Activated CD8-positive, alpha-beta memory T cell treated with anti-CD3 and anti-CD28 coated beads, Interleukin-2, amount 50 U/mL, for 4 hours (primary cell): Measurements from ENCODE around the gene OIT3.
"Not testable (repeated sequence)": the region's sequence is repeated elsewhere in the genome, so short reads cannot be mapped to it uniquely, and the experiment has no call there.

Experiments used
- DNase-seq: peaks from one replicate; pipeline ENCODE4 v3.0.0-alpha.2; 2020

The OIT3 gene

DNA sequence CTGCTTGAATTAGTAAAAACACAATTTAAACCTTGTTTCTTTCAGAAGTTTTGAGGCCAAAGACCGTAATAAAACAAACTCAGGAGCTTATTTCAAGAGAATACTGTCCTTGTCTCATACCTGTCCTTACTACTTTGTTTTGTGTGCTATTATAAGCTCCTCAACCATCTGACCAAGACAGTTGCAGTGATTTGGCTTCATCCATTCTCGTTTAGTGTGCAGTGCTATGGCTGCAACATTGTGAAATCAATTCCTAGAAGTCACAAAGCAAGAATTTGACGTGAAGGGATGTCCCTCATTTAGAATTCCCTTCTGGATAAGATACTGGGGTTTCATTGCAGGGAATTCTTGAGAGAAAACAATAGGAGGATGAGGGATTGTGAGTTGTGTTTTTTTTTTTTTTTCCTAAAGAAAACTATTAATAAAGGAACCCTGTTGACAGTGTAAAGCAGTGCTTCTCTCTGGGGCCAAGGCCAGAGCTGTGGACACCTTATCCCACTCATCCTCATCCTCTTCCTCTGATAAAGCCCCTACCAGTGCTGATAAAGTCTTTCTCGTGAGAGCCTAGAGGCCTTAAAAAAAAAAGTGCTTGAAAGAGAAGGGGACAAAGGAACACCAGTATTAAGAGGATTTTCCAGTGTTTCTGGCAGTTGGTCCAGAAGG lies at the start of gene OIT3:
Gene OIT3 (plus strand): TSS at position 604 of the 663 bp plus-strand sequence. CDS start 60 bp downstream, outside the sequence.
- DNase-seq, result no peak

- DNase-seq, result no peak
Observed at GRCh38 chr10:72846238-72846637, 47.3 kb upstream of the OIT3 start.

DNA sequence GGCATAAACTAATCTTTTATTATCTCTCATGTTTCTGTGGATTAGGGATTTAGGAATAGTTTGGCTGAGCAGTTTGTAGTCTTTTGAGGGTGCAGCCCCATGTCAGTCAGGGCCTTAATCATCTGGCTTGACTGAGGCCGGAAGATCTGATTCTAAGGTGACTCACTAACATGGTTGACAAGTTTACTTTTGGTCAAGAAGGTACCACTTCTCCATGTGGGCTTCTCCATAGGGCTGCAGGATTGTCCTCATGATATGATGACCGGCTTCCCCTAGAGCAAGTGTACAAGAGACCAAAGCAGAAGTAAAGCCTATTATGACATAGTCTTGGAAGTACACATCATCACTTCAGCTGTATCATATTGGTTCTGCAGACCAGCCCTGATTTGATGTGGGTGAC lies 45.9 kb upstream of the OIT3 start:
- no peak for DNase-seq

DNA sequence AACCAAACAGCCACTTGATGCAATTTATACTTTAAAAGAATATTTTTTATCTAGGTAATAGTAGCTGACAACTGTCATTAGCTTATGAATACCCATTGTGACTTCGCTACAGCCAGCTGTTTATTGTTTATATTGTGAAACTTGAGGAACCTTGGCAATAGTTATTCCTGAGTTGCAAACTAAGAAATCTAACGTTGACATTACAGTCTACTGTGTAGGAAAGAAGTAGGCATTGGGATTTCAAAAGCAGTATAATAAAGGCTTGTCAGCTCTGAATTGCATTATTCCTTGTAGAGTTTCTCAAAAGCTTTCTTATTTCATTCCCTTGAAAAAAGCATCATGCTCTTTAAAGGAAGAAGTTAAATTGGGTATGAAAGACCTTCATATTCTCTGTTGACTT lies 42.7 kb upstream of the OIT3 start:
- no peak for DNase-seq

- DNase-seq, result no peak
Observed at GRCh38 chr10:72851509-72851908, 42.0 kb upstream of the OIT3 start.

DNA sequence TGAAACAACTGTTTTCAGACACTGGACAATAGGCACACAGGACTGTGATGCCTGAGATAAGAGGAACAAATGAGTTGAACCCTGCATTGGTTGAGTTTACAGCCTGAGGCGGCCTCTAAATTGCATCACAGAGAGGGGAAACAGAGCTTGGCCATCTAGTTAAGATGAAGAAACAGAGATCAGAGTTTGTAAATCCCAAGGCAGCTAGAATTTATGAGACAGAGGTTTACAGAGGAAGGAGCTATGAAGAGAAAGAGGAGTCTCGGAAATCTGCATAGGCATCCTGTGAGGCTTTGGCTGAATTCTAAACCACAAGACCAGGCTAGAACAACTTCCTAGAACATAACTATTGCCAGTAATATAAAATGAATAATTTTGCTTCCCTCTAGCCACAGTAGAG lies 41.0 kb upstream of the OIT3 start:
- no peak for DNase-seq

GRCh38 chr10:72855129-72855528 lies 38.4 kb upstream of the OIT3 start:
- no peak for DNase-seq

- DNase-seq, result no peak
Observed at GRCh38 chr10:72855790-72856189, 37.7 kb upstream of the OIT3 start.

DNA sequence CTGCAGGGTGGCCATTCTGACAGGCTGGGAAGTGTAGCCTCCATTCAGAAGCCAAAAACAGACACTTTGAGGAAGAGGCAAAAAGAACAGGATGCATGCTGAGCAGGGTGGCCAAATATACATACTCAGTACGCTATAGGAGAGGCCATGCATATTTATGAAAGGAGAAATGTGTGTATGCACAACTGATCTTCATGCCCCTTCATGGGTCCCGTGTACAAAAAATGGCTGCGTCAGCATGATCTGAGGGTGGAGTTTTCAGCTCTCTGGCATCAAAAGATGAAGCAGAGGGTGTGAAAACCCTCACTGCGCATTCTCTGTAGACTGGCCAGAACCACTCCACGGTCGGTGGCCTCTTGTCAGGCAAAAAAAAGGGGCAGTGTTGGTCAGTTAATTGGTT lies 35.5 kb upstream of the OIT3 start:
- no peak for DNase-seq

DNA sequence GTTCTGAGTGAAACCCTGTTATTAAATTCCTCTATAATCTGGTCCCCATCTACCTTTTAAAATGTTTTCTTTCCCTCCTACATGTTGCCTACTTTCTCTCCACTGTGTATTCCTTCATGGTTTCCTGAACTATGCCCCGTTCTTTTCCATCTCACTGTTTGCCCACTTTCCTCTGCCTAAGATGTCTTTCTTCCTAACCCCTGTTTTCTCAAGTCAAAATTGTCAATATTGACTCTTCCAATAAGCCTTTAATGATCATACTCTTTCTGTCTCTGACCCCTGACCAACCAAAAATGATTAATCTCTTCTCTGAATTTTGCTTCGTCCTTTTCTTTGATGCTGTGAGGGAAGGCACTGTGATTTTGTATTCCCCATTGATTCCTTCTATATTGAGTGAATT lies 30.6 kb upstream of the OIT3 start:
- no peak for DNase-seq

DNA sequence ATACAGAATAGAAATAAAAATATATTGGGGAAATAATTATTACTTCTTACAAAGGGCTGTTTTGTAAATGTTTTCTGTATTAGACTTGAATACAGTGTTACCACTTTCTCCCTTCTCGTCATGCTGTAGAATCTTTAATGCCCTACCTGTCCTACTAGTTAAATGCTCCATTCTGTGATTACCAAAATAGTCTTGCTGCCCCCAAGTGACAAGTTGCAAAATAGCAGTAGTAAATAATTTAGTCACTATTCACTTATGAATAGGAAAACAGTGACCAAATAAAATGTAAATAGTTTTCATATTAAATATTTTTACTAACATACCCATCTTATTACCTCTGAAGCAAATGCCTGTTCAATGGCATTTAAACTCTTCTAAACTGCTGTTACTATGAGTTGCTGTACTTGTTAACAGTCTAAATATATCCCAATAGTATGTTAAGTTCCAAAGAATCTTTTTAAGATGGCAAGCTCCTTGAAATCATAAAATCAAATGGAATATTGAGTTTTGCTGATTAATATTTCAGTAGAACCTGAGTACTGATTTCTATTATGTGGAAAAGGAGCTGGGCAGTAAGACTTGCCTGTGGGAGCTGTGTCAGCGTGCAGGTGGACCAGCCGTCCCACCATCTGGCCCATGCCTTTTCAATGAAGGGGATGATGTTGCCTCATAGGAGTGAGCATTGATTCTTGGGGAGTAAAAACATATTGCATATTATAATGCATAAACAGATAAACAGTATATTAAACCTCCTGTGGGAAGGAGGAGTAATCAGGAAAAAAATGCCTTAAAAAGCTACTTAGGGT lies 18.1 kb upstream of the OIT3 start:
- no peak for DNase-seq

DNA sequence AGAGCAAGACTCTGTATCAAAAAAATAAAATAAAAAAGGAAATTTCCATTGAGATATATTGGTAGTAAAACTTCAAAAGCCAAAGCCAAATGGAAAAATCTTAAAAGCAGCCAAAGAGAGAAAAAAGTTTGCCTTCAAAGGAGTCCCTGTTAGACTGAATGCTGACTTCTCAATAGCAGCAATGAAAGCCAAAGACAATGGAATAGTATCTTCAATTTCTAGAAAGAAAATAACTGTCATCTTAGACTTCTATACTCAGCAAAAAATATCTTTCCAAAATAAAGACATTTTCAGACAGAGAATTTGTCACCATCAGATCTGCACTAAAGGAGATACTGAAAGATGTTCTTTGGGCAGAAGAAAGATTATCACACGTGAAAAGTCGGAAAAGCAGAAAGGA lies 14.3 kb upstream of the OIT3 start:
- no peak for DNase-seq

DNA sequence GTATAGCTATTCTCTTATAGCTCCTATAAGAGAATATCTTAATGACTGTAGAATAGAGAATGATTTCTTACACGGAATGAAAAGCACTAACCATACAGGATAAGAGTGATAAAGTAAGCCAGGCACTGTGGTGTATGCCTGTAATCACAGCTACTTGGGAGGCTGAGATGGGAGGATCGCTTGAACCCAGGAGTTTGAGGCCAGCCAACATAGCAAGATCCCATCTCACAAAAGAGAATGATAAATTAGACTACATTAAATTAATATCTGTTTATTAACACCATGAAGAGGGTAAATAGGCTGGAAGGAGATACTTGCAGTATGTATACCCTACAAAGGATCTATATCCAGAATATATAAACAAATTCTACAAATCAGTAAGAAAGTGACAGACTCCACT lies 12.2 kb upstream of the OIT3 start:
- no peak for DNase-seq

GRCh38 chr10:72883861-72884260 lies 9.7 kb upstream of the OIT3 start:
- no peak for DNase-seq

- DNase-seq, result no peak
Observed at GRCh38 chr10:72885953-72886352, 7.6 kb upstream of the OIT3 start.

- no peak for DNase-seq
Observed at GRCh38 chr10:72886621-72887020, 6.9 kb upstream of the OIT3 start.

DNA sequence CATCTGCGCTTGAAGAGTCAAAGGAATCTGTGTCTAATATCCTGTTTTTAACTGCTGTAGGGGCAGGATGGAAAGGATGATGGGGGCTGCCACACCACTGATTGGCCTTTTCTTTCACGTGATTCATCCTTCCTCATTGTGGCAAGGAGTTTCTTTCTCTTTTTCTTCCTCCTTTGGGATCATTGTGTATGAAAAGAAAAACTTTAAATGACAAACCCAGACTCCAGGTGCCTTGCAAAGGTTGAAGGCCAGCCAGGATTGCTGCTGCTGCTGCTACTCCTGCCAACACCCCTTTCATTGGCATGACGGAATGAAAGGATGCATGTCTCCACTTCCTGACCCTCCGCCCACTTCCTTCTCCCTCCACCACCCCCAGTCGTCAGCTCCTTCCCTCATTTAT lies 6.5 kb upstream of the OIT3 start:
- no peak for DNase-seq

- no peak for DNase-seq
Observed at GRCh38 chr10:72888151-72888638, 5.3 kb upstream of the OIT3 start.

GRCh38 chr10:72889391-72889831 lies 4.1 kb upstream of the OIT3 start:
- DNase-seq, result no peak

DNA sequence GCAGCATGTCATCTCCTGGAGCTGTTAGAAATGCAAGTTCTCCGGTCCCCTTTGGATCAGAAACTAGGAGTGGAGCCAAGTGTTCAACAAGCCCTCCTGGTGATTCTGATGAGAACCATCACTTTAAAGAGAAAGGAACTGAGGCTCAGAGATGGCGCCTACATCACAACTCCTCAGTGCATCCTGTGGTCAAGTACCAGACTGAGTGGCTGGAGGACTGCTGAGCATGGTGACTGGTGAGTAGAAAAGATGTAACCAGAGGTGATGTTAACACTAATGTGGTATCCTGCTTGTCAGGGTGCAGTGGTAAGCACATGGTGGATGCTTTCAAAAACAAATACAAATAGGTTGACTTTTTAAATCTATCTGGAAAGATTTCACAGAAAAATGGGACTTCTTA lies 3.5 kb upstream of the OIT3 start:
- no peak for DNase-seq

DNA sequence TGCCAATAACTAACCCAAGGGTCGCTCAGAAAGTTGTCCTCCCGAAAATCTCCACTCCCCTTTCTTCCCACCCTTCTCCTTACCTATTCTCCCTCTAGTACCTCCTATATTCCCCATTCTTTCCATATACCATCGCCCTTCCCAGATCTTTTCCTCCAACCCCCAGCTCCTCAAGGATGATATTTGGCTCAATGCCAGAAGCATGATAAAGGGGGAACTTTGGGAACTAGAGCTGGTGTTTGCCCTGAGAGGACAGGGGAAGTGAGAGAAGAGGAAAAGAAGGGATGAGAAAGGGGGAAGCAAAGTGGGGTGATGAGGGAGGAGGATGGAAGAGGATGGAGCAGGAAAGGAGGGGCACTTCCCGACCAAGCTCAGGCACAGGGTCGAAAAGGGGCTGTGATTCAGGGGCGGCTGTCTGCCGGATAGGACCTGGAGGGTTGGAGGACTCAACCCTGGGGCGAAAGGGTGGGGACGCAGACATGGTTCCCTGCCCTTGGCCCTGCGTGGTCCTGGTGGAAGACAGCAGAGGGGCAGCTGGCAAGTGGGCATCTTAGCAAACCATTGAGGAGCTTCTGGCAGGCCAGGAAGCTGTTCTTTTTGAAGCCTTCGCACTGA lies 1.8 kb downstream of the OIT3 start:
- DNase-seq, result no peak

- DNase-seq, result no peak
Observed at GRCh38 chr10:72898616-72899015, 5.1 kb downstream of the OIT3 start.

DNA sequence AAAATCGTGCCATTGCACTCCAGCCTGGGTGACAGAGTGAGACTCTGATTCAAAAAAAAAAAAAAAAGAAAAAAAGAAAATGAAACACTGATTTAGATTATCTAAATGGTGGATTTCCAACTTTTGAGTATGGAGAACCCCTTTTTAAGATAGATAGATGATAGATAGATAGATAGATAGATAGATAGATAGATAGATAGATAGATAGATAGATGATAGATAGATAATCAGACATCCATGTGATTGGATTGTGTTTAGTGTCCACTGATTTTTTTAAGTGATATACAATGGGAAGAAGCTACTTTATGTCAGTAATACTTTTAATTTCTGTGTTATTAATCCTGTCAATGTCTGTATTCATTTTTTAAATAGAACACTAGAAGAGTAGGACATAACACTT lies 6.0 kb downstream of the OIT3 start:
- no peak for DNase-seq

GRCh38 chr10:72903941-72904446 lies 10.5 kb downstream of the OIT3 start:
- DNase-seq, result not testable (repeated sequence)
